Sigmoid colon (tissue), 7 donors: ENCODE measurements around the gene SETBP1. TPM values are rescaled to one million over a fixed set of nuclear protein-coding genes. Genes with fewer than 3 reads are reported as not detected.
A peak's percentile ranks its signal among the peaks of the same experiment; 100 is the strongest.

Experiments
- DNase-seq: peaks from one replicate; pipeline ENCODE4 v3.0.0-alpha.2; 2019
- H3K27ac ChIP-seq, 4 donors: fragments of 200-600 bp; sonication (generic); one replicate each; pipeline ENCODE4 v1.5.1; 2016 to 2019; ENCODE audit warnings: mild to moderate bottlenecking in 1 of 4
- H3K27me3 ChIP-seq, 3 donors: fragments of 200-600 bp; sonication (generic); one replicate each; pipeline ENCODE4 v1.5.1; 2019; ENCODE audit warnings: mild to moderate bottlenecking in 1 of 3
- H3K36me3 ChIP-seq, 4 donors: fragments of 200-600 bp; sonication (generic); one replicate each; pipeline ENCODE4 v1.5.1; 2016 to 2019
- H3K4me1 ChIP-seq, 4 donors: fragments of 200-600 bp; sonication (generic); one replicate each; pipeline ENCODE4 v1.5.1; 2017 to 2019
- H3K4me3 ChIP-seq, 4 donors: fragments of 200-600 bp; sonication (generic); one replicate each; pipeline ENCODE4 v1.5.1; 2017 to 2019; ENCODE audit warnings: mild to moderate bottlenecking in 2 of 4, moderate library complexity in 1 of 4
- H3K9me3 ChIP-seq, 4 donors: fragments of 200-600 bp in 3 of 4; sonication (generic) in 3 of 4; one replicate each; pipeline versions ENCODE4 v1.5.1 to v1.6.1; 2013 to 2019
- EP300 ChIP-seq, 4 donors: sonication (generic); formaldehyde crosslinking; IDR thresholded peaks; one replicate each; pipeline ENCODE4 v1.6.1; 2017; ENCODE audit warnings: antibody characterized with exemption in 4 of 4
- POLR2A ChIP-seq, 2 donors: fragments of 450-650 bp; IDR thresholded peaks; one replicate each; pipeline ENCODE4 v1.6.1; 2016; ENCODE audit warnings: antibody characterized with exemption in 2 of 2, mild to moderate bottlenecking in 2 of 2, moderate library complexity in 2 of 2
- POLR2AphosphoS5 ChIP-seq, 4 donors: sonication (generic); formaldehyde crosslinking; IDR thresholded peaks; one replicate each; pipeline ENCODE4 v1.6.1; 2017; ENCODE audit warnings: antibody characterized with exemption in 4 of 4
- WGBS, 2 donors: extraction: QIAGEN DNeasy Blood & Tissue Kit; methylation state at CpG; one replicate each; pipeline ENCODE4 v1.1.7; 2013; 5-methylcytosine and 5-hydroxymethylcytosine counted together
- intact Hi-C: fragments of 100-400 bp; cut with DNase I; formaldehyde crosslinking; loops from one replicate; pipeline ENCODE4 v1.15.1; 2023
- polyA plus RNA-seq, 3 donors: library from polyadenylated mRNA; stranded (reverse); fragments of 200-250 nt; gene quantifications; one replicate each; pipeline ENCODE4 v1.2.3, GENCODE V29; 2013
- total RNA-seq, 4 donors: library from RNA; depleted of rRNA; stranded (reverse); fragments of >200 nt; gene quantifications; one replicate each; pipeline ENCODE4 v1.1.0, GENCODE V29; 2016
- TF ChIP-seq, protein P1 (sequence below), 4 experiments: fragments of 450-650 bp in 3 of 4; fragments of 200-600 bp in 1 of 4; IDR thresholded peaks; one replicate each; pipeline ENCODE4 v1.5.1; 2016 to 2019; ENCODE audit warnings: antibody characterized with exemption in 4 of 4, mild to moderate bottlenecking in 3 of 4, moderate library complexity in 2 of 4
- donor health status: healthy with polysubstance abuse.
- donor health status: Bipolar disorder and iron deficiency.
- donor health status: healthy.

The SETBP1 gene
- total and polyA plus RNA-seq, 7 donors: 0.69 to 100 (median 67.9) TPM

DNA sequence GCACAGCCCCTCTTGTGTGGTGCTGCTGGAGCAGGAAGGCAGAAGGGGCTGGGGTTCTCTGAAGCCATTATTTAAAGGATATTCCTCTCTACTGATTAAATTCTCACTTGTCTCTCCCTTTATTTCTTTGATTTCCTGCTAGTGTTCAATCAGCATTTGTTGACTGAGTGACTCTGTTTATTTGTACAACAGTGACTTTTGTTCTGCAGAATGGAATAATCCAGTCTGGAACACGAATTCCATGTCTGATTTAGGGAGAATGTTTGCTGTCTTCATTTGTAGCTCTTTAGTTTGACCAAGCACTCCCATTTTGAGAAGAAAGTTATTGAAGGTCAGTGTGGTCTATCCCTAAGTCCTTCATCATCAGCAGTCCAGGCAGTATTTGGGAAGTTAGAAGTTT lies 141.2 kb downstream of the SETBP1 start:
- Histone ChIP-seq H3K27ac (peak overlapping the region in 3 of 4 donors; percentile 3 to 75 (median 54)), H3K4me3 (no peak overlapping the region), H3K9me3 (no peaks in the 10 kb centered on the region), H3K27me3 (no peaks in the 10 kb centered on the region), H3K4me1 (peaks cover 0 to 85% (median 72%) of the 10 kb centered on the region in 4 donors), H3K36me3 (no peaks in the 10 kb centered on the region)
- TF ChIP-seq EP300 (IDR thresholded peaks at IDR 0.05) (no peak), POLR2AphosphoS5 (IDR thresholded peaks at IDR 0.05) (no peak), POLR2A (IDR thresholded peaks at IDR 0.05) (no peak)
- TF ChIP-seq, protein P1, sequence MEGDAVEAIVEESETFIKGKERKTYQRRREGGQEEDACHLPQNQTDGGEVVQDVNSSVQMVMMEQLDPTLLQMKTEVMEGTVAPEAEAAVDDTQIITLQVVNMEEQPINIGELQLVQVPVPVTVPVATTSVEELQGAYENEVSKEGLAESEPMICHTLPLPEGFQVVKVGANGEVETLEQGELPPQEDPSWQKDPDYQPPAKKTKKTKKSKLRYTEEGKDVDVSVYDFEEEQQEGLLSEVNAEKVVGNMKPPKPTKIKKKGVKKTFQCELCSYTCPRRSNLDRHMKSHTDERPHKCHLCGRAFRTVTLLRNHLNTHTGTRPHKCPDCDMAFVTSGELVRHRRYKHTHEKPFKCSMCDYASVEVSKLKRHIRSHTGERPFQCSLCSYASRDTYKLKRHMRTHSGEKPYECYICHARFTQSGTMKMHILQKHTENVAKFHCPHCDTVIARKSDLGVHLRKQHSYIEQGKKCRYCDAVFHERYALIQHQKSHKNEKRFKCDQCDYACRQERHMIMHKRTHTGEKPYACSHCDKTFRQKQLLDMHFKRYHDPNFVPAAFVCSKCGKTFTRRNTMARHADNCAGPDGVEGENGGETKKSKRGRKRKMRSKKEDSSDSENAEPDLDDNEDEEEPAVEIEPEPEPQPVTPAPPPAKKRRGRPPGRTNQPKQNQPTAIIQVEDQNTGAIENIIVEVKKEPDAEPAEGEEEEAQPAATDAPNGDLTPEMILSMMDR (IDR thresholded peaks at IDR 0.05): no peak
- no peak for DNase-seq
- intact Hi-C loops: no loop called here
- WGBS, 2 donors: 12 to 49% methylated on average over 1 of the region's 1 CpG

DNA sequence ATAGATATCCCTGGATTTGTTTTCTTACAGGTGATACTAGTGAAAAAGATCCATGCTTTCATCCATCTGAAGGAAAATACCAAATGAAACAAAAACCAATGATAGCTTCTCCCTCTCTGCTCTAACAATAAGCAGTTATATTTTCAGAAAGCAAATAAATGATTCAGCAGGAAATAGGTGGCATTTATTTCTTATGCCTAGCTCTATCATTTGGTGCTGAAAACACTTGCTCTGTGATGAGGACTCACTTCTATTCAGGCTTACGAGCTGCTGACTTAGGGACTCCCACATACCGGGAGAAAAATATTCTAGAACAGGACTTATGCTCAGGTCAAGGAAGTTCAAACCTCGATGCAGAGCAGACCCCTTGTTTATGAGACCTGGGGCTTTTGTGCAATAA lies 142.6 kb downstream of the SETBP1 start:
- H3K4me3 ChIP-seq: no peak overlapping the region
- WGBS, 2 donors: 38 to 40% methylated on average over 3 of the region's 3 CpGs
- no peaks in the 10 kb centered on the region for H3K36me3 ChIP-seq
- H3K9me3 ChIP-seq: no peaks in the 10 kb centered on the region
- peaks cover 0 to 83% (median 66%) of the 10 kb centered on the region in 4 donors for H3K4me1 ChIP-seq
- peak overlapping the region; percentile 10 to 84 (median 64) for H3K27ac ChIP-seq
- intact Hi-C loops: no loop called here
- no peaks in the 10 kb centered on the region for H3K27me3 ChIP-seq
- no peak for DNase-seq
- TF ChIP-seq, protein P1 (IDR thresholded peaks at IDR 0.05): no peak
- TF ChIP-seq EP300 (IDR thresholded peaks at IDR 0.05) (no peak), POLR2A (IDR thresholded peaks at IDR 0.05) (no peak), POLR2AphosphoS5 (IDR thresholded peaks at IDR 0.05) (no peak)

DNA sequence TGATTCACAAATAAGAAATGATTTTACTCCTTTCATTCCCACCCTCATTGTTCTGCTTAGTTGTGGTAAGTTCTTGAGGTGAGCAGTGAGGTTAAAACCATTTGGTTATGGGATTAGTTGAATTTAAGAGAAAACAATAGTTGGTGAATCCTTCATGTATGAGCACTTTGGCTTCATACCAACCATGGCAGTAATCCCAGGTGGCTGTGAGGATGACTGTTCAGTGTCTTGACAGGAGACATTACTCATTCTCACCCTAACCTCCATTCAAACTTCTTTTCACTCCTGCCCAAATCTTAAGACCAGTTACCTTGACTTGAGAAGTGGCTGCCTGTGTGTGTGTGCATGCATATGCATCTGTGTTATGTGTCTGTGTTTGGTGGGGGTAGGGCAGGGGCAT lies 143.1 kb downstream of the SETBP1 start:
- intact Hi-C loops: no loop called here
- no peak for DNase-seq
- Histone ChIP-seq H3K4me1 (peaks cover 0 to 78% (median 64%) of the 10 kb centered on the region in 4 donors), H3K9me3 (no peaks in the 10 kb centered on the region), H3K4me3 (no peak overlapping the region), H3K36me3 (no peaks in the 10 kb centered on the region), H3K27ac (peak overlapping the region; percentile 10 to 84 (median 64)), H3K27me3 (no peaks in the 10 kb centered on the region)
- TF ChIP-seq, protein P1 (IDR thresholded peaks at IDR 0.05): no peak
- peak in 2 of 4 donors; percentile 40 to 46 for TF ChIP-seq POLR2AphosphoS5 (IDR thresholded peaks at IDR 0.05)
- no peak for TF ChIP-seq POLR2A (IDR thresholded peaks at IDR 0.05)
- TF ChIP-seq EP300 (IDR thresholded peaks at IDR 0.05): no peak

DNA sequence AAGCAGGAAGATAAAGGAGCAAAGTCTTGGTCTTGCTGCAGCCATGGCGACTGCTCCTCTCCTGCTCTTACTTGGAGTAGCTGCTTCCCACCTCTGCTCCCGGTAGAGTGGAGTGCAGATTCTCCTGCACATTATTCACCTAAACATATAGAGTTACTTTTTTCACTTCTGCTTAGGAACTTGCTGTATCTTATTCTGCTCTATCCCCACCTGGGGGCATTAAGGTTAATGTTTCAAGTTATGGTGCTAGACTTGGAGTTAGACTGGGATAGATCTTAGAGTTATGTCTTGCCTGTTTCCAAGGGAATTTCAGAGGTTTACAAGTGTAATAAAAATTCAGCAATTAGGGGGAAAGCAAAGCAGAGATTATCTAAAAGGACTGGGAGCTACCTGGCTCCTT lies 144.2 kb downstream of the SETBP1 start:
- no peak for DNase-seq
- peak overlapping the region; percentile 9 to 84 (median 64) for H3K27ac ChIP-seq
- 70 to 75% methylated on average over 2 of the region's 2 CpGs for WGBS, 2 donors

More for the DNA sequence above, 144.2 kb downstream of the SETBP1 start:
- Histone ChIP-seq H3K4me3 (no peak overlapping the region), H3K9me3 (no peaks in the 10 kb centered on the region), H3K27me3 (no peaks in the 10 kb centered on the region), H3K36me3 (no peaks in the 10 kb centered on the region), H3K4me1 (peaks cover 0 to 69% (median 55%) of the 10 kb centered on the region in 4 donors)
- intact Hi-C loops: loop anchor here (5.0 kb wide), 1 partner anchor 192 kb away; no protein-coding TSS in a partner anchor
- TF ChIP-seq EP300 (IDR thresholded peaks at IDR 0.05): no peak
- no peak for TF ChIP-seq POLR2AphosphoS5 (IDR thresholded peaks at IDR 0.05)
- no peak for TF ChIP-seq POLR2A (IDR thresholded peaks at IDR 0.05)
- TF ChIP-seq, protein P1 (IDR thresholded peaks at IDR 0.05): no peak
